Measurements from ENCODE around the gene OSBPL5.
"Not testable (repeated sequence)": the region's sequence is repeated elsewhere in the genome, so short reads cannot be mapped to it uniquely, and the experiment has no call there.

OSBPL5 gene

DNA sequence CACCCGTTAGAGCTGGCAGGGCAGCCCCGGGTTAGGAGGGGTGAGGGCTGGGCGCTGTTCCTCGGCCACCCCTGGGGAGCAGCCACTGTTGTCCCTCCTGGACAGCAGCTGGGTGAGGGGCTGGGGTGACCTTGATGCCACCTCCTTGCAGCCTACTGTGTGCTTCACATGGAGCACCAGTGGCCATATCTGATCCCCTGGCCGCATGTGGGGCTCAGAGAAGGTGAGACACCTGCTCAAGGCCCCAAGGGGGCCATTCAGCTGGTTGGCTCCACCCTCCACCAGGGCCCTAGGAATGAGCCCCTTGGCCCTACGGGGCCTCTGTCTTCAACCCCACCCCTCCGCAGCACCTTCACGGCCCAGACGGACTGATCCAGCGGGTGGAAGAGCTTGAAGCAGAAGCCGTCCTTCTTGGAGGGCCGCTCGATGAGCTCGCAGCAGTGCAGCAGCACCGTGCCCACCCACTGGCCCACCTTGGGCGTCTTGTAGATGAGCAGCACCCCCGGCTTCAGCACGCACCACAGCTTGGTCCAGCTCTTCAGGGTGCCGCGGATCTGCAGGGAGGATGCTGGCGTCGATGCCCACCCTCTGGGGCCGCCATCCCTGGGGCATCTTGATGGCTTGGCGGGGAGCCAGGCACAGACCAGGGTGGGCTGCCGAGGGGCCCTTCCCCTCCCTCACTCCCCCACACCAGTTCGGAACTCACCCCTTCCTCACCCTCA is 44.9 kb downstream of the OSBPL5 start:
- ATAC-seq = no peak

DNA sequence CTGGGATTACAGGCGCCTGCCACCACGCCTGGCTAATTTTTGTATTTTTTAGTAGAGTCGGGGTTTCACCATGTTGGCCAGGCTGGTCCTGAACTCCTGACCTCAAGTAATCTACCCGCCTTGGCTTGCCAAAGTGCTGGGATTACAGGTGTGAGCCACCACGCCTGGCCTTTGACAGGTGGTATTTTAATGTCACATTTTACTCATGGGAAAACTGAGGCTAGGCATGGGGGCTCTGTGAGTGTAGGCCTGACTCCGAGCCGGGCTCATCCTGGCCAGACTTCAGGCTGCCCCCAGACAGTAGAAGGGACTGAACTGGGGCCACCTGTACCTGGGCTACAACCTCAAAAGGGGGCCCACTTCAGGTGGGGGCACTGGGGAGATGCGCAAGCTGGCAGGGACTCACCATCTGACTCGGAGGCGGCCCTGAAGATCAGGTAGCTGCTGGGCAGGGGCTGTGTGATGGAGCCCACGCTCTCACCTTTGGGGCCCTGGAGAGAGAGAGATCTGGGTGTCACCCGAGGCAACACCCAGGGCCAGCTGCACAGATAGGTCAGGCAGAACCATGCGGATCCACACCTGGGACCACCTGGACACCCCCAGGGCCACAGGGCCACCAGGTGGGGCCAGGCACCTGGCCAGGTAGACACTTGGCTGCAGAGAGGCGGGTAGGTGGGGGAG is 45.8 kb downstream of the OSBPL5 start:
- ATAC-seq = no peak

DNA sequence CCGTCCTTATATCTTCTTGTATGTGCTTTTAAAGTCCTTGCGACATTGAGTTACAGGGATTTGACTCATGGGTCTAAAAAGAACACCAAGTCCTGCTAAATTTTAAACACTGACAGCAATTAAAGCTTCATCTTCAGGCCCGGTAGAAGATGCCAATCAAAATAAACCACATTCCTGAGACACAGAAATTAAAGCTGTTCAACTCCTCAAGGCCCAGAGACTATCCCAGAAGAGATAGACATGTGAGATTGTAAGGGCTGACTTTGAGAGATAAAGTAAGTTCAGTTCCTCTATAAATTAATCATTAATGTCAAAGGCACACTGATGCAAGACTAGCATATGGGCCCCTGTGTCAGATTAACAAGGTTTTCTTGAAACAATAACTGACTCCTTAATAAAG is 49.8 kb downstream of the OSBPL5 start:
- no peak for ATAC-seq

DNA sequence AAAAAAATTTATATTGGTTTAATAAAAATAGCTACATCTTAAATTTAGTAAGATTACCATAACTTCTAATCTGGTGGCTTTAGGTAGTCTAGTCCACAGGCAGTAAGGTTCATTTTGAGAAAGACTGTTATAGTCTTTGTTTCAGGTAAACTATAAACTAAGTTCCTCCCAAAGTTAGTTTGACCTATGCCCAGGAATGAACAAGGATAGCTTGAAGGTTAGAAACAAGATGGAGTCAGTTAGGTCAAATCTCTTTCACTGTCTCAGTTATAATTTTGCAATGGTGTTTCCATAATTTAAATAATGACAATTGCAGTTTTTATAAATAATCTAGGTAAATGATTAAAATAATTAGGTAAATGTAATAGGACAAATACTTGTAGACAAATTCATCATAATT is 51.4 kb downstream of the OSBPL5 start:
- ATAC-seq = not testable (repeated sequence)

DNA sequence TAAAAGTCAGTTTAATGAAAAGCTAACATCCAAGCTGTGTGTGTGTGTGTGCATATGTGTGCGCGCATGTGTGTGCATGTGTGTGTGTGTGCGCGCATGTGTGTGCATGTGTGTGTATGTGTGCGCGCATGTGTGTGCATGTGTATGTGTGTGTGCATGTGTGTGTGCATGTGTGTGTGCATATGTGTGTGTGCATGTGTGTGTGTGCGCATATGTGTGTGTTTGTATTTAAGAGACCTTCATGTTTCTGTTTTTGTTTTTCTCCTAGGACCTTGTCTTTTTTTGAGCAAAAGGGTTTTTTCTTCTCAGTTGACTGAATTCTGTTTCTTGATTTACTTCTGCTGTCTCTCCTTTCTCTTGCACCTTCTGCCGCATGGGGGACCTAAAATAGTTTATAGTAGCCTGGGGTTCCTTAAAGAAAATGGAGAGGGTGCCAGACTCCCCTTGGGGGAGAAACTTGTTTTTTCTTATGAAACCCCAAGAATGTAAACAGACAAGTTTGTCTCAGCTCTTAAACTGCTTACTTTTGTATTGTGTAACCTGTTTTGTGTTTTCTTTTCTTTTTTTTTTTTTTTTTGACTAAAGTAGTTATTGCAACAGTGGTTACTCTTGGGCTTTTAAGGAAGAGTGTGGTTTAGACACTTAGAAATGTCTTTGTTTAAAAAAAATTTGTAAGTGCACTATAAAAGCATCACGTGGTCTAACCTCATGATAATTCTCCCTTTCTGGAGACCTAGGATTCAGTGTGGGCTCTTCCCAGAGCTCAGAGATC is 53.0 kb downstream of the OSBPL5 start:
- ATAC-seq = no peak

DNA sequence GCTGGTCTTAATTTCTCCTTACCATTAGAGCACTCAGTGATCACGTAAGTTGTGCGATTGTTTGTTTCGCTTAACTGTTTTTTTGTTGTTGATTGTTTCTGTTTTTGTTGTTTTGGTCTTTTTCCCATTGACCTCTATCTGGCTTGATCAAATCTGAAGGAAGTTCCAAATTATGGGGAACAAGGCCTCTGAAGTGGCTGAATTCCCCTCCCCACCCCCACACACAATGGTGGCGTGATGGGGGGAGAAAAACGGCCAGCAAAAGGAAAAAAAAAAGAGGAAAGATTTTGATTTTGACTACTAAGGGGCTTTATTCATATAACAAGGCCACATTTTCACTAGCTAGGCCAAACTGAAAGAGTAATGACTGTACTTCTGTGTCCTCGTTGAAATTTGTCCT is 53.6 kb downstream of the OSBPL5 start:
- no peak for ATAC-seq

DNA sequence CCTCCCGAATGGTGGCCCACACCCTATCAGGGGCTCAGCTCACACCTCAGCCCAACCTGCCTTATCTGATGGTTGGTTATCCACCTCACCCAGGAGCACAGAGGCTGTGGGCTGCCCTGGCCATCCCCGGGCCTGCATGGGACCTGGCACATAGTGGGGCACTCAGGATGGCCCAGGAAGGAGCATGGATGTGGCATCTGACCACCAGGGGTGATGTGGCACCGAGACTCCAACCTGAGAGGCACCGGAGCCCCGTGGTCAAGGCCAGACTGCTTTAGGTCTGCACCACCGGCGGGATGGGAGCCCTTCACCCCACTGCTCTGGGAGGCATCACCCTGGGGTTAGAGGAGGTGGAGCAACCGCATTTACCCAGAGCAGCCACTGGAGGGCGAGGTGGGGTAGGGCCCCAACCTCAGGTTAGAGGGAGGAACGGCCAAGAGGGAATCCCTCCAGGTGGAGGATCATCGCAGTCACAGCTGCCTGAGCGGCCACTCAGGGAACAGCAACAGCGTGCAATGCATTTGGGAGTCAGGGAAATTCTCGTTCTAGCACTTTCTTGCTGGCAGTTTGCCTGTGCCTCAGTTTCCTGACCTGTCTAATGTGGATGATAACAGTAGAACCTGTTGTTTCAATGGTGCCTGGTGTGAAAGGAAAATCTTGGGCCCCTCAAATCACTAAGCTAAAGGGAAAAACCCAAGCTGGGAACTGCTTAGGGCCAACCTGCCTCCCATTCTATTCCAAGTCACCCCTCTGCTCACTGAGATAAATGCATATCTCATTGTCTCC is 55.0 kb downstream of the OSBPL5 start:
- peak in 1 of 2 donors; percentile 43 for ATAC-seq

DNA sequence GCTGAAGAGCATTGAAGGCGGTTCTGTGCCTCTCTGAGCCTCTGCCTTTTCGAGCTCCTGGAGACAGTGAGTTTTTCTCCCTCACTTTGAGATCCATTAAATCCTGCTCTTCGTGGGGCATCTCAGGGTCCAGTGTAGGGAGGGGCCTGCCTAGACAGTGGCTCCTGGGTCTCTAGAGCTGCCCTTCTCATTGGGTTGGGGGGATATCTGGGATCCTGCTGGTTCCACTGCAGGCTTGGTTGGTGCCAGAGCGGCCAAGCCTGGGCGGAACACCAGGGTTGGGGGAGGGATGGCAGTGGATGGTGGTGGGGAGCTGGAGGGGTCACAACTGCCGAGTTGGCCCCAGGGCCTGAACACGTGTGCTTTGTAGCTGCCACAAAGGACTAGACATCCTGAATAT is 55.7 kb downstream of the OSBPL5 start:
- ATAC-seq = no peak

DNA sequence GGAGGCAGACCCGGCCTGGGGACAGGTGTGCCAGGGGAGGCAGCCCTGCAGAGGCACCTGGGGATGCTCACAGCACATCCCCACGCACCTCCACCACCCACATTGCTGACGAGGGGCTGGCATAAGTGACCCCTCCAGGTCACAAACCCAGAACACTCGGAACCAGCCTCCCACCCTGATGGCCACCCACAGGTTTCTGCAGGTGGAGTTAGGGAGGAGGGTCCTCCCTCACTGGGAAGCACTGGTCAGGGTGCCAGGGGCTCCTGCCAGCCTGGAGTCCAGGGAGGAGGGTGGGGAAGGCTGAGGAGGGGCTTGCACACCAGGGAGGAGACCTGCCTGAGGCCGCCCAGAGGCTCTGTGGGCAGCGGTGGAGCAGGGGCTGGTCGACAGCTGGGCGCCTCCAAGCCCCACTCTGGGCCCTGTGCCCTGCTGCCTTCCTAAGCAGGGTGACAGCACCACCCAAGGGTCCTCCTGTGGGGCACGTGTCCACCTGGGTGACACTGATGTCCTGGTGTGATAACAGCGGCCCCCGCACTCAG is 56.9 kb downstream of the OSBPL5 start:
- ATAC-seq = no peak

DNA sequence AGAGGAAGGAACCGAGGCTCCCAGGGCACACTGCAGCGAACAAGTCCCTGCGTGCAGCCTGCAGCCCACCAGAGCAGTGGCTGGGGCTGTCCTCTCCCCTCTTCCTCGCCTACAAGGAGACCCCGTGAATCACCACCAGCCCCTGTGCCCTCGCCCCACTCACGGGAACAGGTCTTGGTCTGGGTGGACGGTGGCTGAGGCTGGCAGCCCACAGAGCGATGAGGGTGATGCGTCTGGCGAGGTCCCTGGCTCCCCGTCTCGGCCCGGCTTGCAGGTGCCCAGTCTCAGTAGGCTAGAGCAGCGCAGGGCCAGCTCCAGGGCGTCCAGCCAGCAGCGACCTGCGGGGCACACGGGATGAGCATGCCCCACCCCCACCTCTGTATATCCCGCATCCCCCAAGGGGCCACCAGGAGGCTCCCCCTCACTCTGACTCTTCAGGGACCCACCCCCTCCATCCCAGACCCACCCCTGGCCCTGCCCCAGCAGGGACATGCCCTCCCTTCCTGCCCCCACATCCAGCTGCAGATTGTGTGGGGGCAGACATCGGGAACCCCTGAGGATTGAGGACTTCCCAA is 57.4 kb downstream of the OSBPL5 start:
- ATAC-seq = no peak

DNA sequence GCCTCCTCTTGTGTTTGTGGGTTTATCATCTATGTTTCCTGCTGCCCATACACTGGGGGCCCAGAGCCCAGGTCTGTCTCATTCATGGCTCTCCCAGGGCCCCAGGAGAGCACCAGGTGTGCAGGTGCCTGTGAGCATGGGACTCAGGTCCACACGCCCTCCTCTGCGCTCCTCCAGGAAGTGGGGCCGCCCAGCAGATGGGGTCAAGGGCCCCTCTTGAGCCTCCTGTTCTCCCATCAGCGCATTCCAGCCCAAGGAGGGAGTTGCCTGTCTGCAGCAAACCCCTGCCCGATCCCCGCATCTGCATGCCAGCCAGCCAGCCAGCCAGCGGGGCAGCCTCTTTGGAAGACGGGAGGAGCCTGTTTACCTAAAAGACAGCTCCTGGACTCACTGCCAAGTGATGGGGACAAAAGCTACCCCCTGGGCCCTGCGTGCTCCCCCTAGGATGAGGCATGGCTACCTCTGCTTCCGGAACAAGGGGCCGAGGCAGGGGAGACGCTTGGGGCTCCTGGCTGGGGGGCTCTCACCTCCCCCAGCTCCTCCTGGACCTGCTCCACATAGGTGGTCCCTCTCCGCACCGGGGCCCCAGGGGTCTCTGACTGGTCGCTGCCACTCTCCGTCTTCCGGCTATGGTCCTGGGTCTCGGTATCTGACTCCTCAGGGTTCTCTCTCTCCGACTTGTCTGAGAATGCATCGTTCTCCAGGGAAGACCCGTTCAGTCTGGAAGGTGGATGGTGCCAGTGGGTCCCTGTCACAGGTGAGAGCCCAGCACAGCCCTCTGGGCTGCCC is 58.2 kb downstream of the OSBPL5 start:
- no peak for ATAC-seq

DNA sequence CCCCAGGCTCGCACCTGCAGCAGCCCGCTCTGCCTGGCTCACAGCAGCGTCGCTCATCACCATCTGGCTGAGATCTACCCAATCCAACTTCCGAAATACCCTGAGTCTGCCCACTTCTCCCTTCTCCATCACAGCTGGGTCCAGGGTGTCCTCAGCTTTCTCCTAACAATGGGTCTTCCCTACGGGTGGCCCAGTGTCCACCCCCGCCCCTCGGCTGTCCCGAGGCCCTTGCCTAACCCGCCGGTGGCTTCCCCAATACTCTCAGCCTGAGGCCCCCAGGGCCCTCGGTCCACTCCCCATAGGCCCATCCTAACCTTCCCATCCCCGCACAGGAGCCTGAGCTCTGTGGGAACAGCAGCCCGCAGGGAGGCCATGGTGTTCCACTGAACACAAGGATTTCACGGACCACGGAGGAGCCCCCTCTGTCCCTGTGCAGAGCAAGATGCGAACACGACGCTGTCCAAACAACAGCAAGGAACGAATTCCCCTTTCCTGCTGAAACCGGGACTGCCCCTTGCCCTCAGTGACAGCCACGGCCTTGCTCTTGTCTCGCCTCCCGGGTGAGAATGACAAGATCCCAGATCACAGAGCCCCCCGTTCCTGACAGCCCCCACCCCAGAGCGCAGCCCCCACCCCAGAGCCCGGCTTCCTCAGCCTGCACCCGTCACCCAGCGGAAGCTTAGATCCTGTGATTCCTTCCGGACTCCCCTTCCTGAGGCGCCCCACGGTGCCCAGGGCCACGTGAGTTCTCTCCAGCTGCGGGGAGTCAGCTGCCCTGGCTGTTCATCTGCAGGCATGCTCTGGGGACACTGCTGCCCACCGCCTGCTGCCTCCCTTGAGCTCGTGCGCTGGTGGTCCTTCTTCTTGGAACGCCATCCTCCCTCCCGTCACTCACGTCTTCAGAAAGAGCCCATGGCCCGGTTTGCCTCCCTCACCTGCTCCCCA is 59.0 kb downstream of the OSBPL5 start:
- no peak for ATAC-seq

DNA sequence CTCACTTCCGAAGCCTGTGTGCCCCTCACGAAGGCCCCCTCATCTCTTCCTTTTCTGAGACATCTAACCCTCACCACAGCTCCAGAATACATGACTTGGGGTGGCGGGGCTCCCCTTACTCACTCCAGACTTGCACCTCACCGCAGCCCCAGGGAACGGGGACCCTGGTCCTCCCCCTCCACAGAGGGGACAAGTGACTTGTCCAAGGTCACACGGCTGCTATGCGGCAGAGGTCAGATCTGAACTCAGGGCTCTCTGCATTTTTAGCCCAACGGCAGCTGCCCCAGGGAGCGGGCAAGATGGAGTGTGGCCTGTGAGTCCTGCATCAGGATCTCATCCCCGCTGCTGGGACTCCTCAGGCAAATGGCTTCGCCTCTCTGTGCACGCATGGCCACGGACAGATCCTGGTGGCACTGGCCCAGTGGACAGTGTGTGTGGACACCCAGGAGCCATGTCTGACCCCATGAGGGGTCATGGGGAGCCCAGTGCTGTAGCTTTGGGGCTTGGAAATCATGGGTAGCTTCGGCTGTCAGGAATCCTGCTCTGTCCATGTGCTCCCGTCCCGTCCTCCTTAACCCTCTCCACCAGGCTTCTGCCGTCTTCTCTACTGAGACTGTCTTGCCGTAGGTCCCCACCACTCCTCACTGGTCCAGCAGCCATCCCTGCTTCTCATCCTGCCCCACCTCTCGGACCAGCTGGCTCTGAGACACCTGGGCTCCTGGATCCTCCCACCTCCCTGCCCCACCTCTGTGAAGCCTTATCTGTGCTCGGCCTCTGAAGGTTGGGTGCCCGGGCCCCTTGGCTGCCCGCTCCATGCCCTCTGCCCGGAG is 59.9 kb downstream of the OSBPL5 start:
- ATAC-seq = no peak

DNA sequence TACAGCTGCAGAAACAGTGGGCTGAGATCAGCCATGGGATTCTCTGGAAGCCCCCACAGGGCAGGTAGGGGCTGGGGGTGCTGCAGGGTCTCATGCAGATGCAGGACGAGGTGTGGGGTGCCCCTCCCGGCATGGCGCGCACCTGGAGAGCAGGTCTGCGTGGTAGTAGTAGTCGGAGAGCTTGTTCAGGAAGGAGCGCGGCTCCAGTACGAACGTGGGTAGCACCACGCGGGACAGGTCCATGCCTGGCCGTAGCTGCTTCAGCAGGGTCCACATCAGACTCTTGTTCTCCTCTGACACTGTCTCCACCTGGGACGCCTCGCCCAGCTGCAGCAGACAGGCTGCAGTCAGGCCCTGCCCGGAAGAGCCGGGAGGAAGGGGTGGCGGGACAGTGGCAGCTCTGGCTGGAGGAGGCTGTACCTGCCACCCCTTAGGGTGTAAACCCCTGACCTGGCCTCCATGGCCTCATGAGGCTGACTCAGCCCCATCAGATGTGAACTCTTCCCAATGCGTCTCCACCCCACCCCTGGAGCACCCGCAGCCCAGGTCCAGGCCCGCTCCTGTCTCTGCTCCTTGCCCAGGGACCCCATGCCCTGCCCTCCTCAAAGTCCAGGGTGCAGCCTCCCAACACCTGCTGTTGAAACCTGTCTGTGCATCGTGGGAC is 60.9 kb downstream of the OSBPL5 start:
- ATAC-seq = no peak

DNA sequence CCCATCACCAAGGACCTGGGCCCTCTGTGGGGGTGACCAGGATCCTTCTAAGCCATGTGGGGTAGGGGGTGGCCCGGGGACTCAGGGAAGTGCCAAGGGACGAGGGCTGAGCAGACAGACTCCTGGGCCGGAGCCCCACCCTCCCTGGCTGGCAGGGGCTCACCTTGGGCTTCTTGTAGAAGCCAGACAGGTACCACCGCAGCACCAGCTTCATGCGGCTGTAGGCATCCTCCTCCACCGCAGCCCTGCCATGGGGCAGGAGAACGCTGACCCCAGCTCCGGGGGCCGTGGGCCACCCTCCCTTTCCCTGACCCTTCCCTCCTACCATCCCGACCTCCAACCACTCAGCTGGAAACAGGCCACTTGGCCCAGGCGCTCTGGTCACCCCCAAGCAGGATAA is 62.0 kb downstream of the OSBPL5 start:
- ATAC-seq = no peak

DNA sequence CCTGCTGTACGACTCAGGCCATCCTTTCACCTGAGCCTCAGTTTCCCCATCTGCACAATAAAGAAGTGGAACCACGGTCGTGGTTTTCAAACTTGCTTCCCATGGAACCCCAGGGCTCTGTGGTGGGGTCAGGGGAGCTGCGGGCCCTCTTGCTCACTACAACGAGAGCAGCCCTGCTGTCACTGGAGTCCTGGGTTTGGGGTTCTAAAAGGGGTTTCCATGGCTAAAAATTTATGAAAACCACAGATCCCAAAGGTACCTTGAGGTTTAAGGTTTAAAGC is 62.5 kb downstream of the OSBPL5 start:
- ATAC-seq = no peak

DNA sequence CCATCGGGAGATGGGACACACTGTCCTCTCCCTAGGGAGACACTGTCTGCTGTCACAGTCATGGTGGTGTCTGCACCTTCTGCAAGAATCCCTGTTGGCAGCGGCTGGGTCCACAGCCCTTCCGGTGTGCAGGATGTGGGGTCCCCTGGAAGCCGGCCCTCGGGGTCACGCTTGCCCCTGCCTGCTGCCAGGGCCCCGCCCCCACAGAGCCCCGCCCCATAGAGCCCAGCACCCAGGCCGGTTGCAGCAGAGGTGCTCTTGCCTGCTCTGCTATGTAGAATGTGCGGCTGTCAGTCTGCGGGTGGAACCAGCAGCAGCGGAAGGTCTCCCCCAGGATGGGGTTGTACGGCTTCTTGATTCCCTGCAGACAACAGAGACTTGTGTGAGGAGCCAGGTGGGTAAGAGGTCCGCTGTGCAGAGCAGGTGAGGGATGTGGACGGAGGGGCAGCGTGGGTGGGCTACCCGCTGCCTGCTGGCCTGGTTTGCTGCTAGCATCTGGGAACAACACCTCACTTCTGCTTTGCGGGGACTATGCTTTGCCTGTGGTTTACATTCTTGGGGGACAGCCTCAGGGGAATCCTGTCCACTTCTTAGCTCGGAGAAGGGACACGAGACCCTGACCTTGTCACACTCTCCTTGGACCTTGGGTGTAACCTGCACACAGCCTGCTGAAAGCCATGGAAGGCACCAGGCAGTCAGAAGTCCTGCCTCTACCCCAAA is 63.0 kb downstream of the OSBPL5 start:
- no peak for ATAC-seq

DNA sequence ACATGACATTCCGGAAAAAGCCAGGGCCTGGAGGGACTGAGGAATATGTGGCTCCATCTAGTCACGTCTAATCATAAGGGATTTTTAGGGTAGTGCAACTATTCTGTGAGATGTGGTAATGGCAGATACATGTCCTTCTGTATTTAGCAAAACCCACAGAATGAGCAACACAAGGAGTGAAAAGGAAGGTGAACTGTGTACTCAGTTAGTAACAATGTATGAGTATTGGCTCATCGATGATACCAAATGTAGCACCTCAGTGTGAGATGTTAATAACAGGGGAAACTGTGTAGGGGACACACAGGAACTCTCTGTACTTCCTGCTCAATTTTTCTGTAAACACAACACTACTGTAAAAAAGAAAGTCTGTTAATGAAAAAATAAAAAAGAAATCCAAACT is 65.9 kb downstream of the OSBPL5 start:
- peak in 1 of 2 donors; percentile 24 for ATAC-seq

Measured in activated CD4-positive, CD25-positive, alpha-beta regulatory T cell treated with anti-CD3 and anti-CD28 coated beads, Interleukin-2, amount 50 U/mL, for 24 hours (primary cell).